HG03039 (cell line): ENCODE measurements around the gene LRFN2.

Source experiments
- ATAC-seq: cut with Tn5 transposase; IDR thresholded peaks from one replicate; pipeline ENCODE4 v1.9.1; 2021; ENCODE audit warnings: mild to moderate bottlenecking, moderate library complexity; ENCODE audit not compliant: unreplicated experiment

LRFN2 gene

GRCh38 chr6:40520678-40521077 is 66.5 kb downstream of the LRFN2 start:
- ATAC-seq = no peak

- no peak for ATAC-seq
Measured at GRCh38 chr6:40520084-40520483, 67.1 kb downstream of the LRFN2 start.

GRCh38 chr6:40517654-40518053 is 69.5 kb downstream of the LRFN2 start:
- no peak for ATAC-seq

GRCh38 chr6:40516429-40516828 is 70.7 kb downstream of the LRFN2 start:
- no peak for ATAC-seq

- no peak for ATAC-seq
Measured at GRCh38 chr6:40512340-40512739, 74.8 kb downstream of the LRFN2 start.

- no peak for ATAC-seq
Measured at GRCh38 chr6:40511884-40512283, 75.3 kb downstream of the LRFN2 start.

- no peak for ATAC-seq
Measured at GRCh38 chr6:40510442-40510841, 76.7 kb downstream of the LRFN2 start.

GRCh38 chr6:40509716-40510260 is 77.4 kb downstream of the LRFN2 start:
- ATAC-seq = no peak

GRCh38 chr6:40509086-40509485 is 78.1 kb downstream of the LRFN2 start:
- ATAC-seq = no peak

GRCh38 chr6:40506954-40507353 is 80.2 kb downstream of the LRFN2 start:
- no peak for ATAC-seq

GRCh38 chr6:40505191-40505810 is 81.9 kb downstream of the LRFN2 start:
- no peak for ATAC-seq

- ATAC-seq = no peak
Measured at GRCh38 chr6:40504274-40504673, 82.9 kb downstream of the LRFN2 start.

- ATAC-seq = no peak
Measured at GRCh38 chr6:40500227-40500626, 86.9 kb downstream of the LRFN2 start.

GRCh38 chr6:40499215-40499614 is 87.9 kb downstream of the LRFN2 start:
- ATAC-seq = no peak

GRCh38 chr6:40498148-40498547 is 89.0 kb downstream of the LRFN2 start:
- no peak for ATAC-seq

GRCh38 chr6:40492187-40492586 is 95.0 kb downstream of the LRFN2 start:
- ATAC-seq = no peak

- ATAC-seq = no peak
Measured at GRCh38 chr6:40490508-40490907, 96.7 kb downstream of the LRFN2 start.

- ATAC-seq = no peak
Measured at GRCh38 chr6:40489798-40490197, 97.4 kb downstream of the LRFN2 start.

- no peak for ATAC-seq
Measured at GRCh38 chr6:40486576-40486975, 100.6 kb downstream of the LRFN2 start.

- no peak for ATAC-seq
Measured at GRCh38 chr6:40485795-40486194, 101.4 kb downstream of the LRFN2 start.

GRCh38 chr6:40485300-40485699 is 101.9 kb downstream of the LRFN2 start:
- ATAC-seq = no peak

GRCh38 chr6:40484066-40484465 is 103.1 kb downstream of the LRFN2 start:
- no peak for ATAC-seq

- ATAC-seq = no peak
Measured at GRCh38 chr6:40482532-40482931, 104.6 kb downstream of the LRFN2 start.
